Measurements from ENCODE around the gene HTR6.
A peak's percentile ranks its signal among the peaks of the same experiment; 100 is the strongest.
"Not testable (repeated sequence)": the region's sequence is repeated elsewhere in the genome, so short reads cannot be mapped to it uniquely, and the experiment has no call there.

The HTR6 gene

DNA sequence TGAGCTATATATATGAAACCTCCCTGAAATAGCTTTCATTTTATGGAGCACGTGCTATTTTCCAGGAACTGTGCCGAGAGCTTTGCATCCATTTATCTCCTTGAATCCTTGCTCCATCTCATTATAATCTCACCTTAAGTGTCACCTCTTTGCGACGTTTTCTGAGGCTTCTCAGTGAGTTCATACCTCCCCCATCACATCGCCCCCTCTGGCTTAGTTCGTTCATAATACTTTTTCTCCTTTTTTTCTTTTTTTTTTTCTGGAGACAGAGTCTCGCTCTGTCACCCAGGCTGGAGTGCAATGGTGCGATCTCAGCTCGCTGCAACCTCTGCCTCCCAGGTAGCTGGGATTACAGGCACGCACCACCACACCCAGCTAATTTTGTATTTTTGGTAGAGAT lies 25.4 kb upstream of the HTR6 start:
- not testable (repeated sequence) for DNase-seq (ENCODE audit: low spot score)

DNA sequence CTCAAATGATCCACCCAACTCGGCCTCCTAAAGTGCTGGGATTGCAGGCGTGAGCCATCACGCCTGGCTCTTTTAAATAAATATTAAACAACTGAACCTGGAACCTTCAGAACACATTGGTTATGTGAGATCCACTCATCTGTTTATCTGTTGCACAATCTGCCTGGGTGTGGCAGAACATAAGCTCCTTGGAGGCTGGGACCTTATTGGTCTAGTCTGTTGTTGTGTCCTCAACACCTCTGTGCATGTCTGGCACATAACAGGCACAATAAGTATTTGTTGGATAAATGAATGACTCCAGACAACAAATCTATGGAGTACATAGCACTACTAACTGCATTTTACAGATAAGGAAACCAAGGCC lies 24.7 kb upstream of the HTR6 start:
- no peak for DNase-seq (ENCODE audit: low spot score)

DNA sequence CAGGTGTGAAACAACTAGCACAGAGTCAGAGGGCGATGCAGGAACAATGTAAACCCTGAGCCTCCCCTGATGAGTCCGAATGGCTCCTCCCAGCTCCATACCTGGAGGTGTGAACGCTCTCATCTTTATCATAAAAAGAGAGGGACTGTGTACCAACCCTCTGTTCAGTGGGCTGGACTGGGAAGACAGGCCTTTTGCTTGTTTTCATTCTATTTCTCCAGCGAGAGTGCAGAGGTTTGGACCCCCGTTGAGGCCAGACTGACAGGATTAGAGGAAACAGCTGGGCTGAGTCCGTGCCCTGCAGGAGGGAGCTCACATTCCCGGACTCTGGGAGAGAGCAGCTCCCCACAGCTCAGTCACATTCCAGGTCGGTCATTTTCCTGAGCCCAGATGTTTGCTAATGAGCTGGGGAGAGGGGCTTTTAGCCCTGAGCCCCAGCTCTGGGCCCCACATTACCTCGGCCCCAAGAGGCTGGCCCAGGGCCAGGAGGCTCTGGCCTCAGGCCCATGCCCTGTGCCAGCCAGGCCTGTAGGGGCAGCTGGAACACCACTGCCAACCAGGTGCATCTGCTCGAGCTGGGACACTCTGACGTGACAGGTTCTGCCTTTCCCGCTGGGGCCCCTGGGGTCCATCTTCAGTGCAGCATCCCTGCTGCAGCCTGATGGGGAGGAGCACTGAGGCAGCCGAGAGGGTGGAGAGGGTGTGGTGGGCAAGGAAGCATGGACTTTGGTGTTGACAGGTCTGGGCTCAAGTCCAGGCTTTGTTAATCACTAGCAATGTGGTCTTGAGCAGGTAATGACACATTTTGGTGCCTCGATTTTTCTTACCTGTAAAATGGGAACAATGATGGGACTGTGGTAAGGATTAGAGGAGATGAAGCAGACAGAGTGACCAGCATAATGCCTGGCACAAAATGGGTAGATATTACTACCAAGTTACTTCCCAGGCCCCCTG lies 24.0 kb upstream of the HTR6 start:
- no peak for DNase-seq (ENCODE audit: low spot score)

DNA sequence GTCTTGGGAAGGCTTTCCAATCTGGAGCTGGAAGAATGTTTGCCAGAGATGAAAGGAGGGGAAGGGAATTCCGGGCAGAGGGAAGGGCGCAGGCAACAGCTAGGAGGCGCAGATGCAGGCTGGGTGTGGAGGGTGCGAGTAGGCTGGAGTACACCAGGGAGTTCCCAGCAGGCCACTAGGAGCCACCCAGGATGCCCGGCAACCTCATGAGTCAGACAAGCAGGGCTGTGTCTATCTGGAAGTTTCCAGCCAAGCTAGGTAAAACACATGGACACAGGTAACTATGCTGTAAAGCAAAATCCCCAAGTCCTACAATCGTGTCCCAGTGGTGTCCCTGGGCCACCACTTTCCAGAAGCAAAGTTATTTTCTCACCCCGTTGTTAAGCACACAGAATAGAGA lies 21.6 kb upstream of the HTR6 start:
- DNase-seq (ENCODE audit: low spot score) = no peak

DNA sequence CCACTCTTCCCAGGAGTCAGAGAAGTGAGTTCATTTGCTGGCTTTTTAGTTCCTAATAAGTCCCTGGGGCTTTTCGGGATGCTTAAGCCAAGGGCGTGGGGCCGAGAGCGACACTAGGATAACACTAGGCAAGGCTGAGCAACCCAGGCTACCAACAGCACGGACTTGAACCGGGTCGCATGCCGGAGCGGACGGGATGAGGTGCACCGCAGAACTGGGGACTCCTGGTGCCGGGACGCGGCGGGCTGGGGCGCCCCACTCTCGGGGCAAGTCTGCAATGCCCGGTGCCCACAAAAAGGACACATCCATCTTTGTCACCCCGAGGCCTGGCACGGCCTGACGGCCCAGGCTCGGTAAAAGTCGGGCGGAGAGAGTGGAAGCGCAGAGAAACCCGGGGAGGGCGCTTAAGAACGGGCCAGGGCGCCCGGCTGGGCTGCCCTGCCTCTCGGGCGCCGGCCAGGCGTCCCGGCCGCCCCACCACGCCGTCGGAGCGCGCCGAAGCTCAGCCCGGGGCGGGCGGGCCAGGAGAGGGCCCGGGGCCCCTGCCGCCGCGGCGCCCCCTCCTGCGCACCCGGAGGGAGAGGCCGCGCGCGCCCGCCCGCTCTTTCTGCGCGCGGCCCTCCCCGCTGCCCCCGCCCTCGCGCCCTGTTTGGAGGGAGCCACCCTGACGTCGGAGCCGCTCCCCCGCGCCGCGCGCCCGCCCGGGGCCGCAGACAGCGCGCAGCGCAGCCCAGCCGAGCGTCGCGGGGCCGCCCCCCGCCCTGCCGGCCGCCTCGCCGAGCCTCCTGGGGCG lies 20.9 kb upstream of the HTR6 start, which contains the start of gene NBL1:
NBL1 (plus strand) TSS at position 710 of the 793 bp plus-strand sequence. CDS start 10,720 bp downstream, outside the sequence.
- DNase-seq (ENCODE audit: low spot score) = peak; percentile 39

DNA sequence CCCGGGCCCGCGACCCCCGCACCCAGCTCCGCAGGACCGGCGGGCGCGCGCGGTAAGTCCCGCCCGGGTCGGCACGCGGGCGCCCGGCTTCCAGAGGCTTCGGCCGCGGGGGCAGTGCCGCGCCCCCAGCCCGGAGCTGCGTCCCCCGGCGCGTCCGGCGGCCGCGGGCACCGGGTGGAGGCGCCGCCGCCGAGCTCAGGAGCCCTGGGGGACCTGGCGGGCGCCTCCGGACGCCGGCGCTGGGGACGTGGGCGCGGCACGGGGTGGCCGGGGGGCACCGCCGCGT lies 20.3 kb upstream of the HTR6 start:
- no peak for DNase-seq (ENCODE audit: low spot score)

DNA sequence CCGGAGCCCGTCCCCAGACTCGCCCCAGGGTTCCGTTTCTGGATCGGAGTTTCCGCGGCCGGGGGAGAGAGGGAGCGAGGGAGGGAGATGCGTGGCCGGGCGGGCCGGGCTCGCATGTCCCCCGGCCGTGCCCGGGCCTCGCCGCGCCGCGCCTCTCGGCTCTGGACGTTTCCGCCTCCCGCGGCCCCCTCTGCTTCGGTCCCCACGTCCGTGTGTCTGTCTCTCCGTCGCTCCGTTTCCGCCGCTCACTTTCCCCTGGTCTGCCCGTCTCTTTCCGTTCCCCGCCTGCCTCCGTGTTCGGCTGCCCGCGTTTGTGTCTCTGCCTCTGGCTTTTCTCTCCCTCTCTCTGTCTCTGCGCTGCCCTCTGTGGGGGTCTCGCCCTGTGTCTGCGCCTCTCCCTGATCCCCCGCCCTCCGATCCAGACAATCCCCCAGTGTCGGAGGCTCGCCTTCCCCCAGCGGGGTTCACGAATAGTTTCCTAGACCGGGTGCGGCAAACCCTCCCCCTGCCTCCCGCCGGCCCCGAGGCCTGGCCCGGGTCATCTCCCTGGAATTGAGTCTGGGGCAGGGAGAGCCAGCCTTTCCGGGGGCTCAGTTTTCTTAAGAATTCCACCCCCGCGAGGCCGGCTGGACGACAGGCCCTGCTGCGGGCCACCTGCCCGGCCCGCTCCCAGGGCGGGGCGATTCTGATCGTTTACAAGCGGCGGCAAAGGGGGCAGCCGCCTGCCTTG lies 19.8 kb upstream of the HTR6 start:
- DNase-seq (ENCODE audit: low spot score) = peak; percentile 46

DNA sequence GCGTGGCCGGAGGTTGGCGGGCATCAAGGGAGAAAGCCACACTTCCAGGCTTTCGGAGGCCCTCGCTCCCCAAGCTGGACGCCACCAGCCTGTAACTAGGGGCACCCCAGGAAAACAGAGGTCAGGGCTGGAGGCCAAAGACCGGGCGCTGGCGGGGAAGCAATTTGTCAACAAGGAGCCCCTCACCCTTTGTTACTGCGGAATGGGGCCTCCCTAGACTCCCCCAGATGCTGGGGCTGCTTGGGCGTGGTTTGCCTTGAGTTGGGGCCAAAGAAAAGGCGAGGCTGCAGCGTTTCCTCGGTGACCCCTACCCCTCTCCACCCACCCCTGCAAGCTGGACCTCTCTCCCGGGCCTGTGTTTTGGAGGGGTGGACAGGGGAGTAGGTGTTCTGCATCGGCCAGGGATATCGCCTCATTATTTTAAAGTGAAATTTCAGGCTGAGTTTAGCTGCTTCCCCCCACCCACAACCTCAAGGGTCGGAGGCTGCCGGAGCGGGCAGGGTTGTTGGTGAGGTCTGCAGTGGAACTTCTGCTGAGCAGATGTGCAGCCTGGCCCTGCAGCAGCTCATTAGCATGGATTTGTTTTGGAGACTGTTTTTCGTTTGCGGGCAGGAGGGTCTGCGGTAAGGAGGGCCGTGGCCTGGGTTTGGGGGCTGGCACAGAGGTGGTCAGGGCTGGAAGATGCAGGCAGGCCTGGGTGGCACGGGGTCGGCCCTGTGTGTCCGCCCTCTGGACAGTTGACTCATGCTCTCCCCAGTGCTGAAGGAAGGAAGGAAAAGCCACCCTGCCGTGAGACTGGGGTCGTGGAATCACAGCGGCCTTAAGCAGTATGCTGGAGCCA lies 19.0 kb upstream of the HTR6 start:
- DNase-seq (ENCODE audit: low spot score) = no peak

DNA sequence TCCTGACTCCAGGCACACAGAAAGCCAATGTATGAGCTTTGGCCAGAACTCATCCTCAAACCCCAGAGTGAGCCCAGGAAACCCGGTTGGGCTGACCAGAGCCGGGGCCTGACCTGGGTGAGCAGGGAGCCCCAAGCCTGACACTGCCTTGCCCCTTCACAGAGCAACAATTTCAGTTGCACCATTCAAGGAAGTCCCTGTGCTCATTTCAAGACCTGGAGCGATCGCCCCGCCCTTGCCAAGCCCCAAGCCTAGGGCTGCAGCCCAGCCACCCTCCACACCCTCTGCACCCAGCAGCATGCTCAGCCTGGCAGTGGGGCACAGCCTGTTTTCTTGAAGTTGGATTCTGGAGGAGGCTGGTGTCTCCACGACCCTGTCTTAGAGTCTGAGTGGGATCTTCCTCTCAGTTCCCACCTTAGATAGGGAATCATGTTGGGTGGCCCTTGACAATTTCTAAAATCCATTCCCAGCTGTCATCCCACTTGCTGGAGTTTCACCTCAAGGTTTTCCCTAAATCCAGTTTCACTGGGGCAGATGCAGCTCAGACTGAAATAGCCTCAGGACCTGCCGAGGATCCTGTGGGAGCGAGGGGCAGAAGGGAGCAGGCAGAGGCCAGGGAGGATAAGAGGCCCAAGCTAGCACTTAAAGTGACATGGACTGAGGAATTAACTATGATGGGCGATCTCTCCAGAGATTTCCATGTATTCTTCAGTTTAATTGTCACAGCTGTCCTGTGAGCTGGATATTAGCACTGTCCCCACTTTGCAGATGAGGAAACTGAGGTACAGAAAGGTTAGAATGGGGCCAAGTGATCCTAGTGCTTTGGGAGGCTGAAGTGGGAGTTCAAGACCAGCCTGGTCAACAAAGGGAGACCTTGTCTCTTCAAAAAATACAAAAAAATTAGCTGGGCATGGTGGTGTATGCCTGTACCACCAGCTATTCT lies 18.0 kb upstream of the HTR6 start:
- peak; percentile 41 for DNase-seq (ENCODE audit: low spot score)

DNA sequence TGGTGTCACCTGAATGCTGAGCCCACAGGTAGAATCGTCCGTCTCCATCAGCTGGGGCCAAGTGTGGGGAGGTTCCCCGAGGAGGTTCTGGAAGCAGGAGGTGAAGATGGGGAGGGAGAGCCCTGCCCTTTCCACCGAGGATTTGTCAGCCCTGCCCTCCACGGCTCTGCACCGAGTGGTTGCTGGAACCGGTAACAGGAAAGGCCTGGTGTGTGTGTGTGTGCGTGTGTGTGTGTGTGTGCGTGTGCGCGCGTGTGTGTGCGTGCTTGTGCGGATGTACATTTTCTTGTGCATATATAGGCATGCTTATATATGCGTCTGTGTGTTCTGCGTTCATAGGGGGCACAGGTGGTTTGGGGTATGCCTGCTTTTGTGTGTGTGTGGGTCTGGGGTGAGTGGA lies 17.0 kb upstream of the HTR6 start:
- no peak for DNase-seq (ENCODE audit: low spot score)

DNA sequence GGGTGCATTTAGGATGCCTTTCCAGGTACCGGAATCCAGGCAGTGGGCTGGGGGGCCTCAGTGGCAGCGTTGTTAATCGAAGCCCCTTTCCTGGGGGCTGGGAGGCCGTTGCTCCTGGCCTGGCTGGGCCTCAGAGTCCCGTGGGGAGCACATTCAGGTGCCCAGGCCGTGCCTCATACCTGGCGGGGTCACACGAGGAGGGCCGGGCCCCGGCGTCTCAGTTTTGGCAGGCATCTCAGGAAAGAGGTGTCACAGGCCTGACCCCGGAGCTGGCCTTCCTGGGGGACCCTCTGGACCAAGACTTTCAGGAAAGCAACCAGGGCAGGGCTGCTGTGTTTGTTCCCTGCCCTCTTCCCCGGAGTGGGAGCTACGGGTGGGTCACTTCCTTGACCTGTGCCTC lies 16.4 kb upstream of the HTR6 start:
- DNase-seq (ENCODE audit: low spot score) = no peak

DNA sequence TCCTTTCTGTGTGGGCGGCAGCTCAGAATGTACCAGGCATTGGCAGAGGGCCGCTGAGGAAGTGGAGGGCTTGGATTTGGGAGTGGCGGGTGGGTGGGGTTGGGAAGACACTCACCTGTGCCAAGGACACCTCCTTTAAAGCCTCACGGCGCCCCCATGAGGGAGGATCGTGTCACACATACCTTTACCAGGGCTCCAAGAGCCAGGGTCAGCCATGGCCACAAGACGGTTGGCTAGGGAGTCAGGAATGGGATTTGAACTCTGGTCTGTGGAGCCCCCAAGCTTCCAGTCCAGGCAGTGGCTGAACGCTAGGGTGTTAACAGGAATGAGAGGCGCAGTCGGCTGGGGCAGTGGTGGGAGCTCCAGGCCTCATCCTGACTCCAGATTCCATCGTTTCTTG lies 16.0 kb upstream of the HTR6 start:
- no peak for DNase-seq (ENCODE audit: low spot score)

DNA sequence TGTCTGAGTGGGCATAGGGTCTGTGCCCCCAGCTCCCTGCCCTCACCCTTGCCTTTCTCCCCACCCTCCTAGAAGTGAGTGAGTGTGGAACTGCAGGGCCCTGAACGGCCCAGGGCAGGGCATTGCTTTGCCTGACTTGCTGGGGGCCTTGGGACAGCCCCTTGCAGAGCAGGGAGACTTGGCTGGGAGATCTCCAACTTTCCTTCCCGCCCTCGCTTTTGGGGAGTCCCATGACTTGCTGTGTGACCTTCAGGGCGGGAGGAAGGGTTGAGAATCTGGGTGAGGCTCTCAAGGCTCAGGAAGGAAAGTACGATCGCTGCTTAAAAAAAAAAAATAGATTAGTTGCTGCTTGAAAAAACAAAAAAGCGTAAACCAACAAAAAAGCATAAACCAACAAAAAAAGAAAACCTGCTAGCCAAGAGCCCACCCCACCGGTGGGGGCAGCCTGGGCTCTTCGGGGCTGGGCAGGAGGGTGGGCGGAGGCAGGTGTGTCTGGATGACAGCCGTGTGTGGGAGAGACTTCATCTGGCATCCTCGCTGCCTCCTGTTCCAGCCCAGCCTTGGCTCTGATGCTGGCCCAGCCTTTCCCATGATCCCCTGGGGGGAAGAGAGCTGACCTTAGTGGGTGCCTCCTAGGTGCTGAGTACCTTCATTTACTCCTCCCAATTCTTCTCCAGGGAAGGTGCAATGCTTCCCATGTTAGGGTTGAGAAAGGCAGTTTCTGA lies 14.1 kb upstream of the HTR6 start:
- no peak for DNase-seq (ENCODE audit: low spot score)

DNA sequence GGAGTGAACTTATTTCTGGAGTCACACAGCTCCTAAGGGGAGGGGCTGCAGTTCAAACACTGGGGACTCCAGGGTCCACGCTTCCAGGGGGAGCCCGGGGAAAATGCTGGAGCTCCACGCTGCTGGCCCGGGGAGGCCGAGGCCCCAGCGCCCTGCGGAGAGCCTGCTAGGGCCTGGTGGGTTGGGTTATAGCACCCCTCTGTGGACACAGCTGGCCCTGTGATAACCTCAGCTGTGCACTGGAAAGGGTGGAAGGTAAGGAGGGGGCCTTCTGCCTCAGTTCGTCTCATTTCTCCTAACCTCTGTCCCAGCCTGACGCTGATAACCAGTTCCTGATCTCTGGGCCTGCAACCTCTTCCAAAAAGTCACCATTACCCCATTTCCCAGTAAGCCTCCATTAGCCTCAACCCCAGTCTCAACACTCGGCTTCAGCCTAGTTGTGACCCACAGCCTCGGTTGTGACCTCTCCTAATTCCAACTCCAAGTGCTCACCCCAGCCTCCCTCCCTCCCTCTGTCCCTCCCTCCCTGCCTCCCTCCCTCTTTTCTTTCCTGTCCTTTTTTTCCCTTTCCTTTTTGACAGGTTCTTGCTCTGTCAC lies 13.4 kb upstream of the HTR6 start:
- DNase-seq (ENCODE audit: low spot score) = peak; percentile 42

DNA sequence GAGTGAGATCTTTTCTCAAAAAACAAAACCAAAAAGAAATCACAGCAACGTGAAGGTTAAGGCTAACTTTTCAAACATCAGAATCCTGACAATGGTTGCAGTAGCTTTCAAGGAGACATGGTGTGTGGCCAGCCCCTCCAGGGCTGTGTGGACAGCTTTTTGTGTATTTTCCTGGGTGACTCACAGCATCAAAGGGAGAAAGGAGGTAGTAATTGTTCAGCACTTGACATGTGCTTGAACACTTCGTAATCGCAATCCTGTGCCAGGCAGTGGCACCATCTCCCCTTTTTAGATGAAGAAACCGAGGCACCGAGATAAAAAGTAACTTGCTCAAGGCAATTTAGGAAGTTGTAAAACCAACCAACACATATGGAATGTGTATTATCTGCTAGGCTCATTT lies 10.3 kb upstream of the HTR6 start:
- no peak for DNase-seq (ENCODE audit: low spot score)

DNA sequence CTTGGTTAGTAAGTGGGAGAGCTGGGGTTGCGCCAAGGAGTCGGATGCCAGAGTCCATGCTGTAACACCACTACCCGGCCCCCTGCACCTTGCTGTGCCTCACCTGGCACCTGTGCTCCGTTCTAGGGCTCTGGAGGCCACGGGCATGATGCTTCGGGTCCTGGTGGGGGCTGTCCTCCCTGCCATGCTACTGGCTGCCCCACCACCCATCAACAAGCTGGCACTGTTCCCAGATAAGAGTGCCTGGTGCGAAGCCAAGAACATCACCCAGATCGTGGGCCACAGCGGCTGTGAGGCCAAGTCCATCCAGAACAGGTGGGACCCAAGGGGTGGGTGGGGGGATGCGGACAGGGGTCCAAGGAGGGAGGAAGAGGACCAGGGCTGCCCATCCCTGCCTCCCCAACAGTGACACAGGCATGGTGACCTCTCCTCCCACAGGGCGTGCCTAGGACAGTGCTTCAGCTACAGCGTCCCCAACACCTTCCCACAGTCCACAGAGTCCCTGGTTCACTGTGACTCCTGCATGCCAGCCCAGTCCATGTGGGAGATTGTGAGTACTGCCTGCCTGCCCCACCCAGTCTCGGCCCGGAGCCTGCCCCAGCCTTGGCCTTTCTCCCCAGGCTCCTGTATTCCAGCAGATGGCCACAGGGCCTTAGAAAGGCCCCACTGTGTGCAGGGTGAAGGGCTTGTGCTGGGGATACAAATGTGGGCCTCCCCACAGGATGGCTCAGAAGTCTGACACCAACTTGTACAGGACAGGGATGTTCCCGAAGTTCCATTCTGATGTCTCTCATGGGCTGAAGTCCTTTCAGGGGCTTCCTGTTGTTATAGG lies 9.6 kb upstream of the HTR6 start:
- no peak for DNase-seq (ENCODE audit: low spot score)

DNA sequence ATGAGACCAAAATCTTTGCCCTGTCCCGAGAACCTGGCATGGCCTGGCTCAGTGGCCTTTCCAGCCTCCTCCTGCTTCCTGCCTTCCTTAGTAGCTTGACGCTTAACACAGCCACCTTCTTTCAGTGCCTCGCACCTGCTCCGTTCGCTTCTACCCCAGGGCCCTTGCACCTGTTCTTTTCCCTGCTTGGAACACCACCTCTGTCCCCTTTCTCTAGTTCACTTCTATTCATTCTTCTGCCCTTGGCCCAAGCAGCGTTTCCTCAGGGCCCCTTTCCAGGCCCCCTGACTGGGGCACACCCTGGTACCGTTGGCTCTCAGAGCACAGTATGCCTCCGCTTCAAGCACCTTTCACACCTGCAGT lies 9.0 kb upstream of the HTR6 start:
- no peak for DNase-seq (ENCODE audit: low spot score)

DNA sequence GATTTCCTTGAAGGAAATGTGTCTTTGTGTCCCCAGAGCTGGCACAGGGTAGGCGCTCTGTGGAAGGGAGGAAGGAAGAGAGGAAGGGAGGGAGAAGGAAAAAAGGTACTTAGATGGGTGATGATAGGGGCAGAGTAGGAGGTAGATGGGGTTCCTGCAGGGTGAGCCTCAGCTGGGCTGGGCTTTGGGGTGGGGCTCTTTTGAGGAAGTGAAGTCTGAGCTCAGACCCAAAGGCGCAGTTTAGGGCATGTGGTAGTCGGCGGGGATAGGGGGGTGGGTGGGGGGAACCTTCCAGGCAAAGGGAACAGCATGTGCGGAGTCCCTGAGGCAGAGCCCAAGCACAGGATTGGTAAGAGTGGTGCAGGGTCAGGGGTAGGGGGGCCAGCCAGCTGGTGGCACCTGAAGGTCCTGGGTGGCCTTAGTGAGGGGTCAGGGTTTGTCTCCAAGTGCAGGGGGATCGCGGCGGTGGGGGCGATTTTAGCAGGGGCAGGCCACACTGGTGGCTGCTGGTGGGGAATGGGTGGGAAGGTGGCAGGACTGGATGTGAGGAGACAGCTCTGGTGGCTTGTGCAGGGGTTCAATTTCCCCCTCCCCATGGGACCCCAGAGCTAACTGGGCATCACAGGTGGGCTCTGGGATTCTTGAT lies 8.4 kb upstream of the HTR6 start:
- no peak for DNase-seq (ENCODE audit: low spot score)
